HepG2 (cell line): ENCODE measurements around the gene TMEM63B.

ENCODE experiments used
- FOXC1 ChIP-seq: sonication (generic); formaldehyde crosslinking; IDR thresholded peaks from 2 replicates; pipeline ENCODE4 v1.8.0; 2022; ENCODE audit warnings: mild to moderate bottlenecking, missing genetic modification reagents, borderline replicate concordance
- PHF8 ChIP-seq: sonication (generic); formaldehyde crosslinking; IDR thresholded peaks from 2 replicates; pipeline ENCODE4 v1.5.0; 2020; ENCODE audit warnings: missing genetic modification reagents
- POLR2A ChIP-seq, 2 experiments: IDR thresholded peaks; 2 replicates each; pipeline ENCODE4 v1.6.1; 2011; ENCODE audit warnings: low read depth in 2 of 2, low read length in 2 of 2, mild to moderate bottlenecking in 1 of 2, moderate library complexity in 1 of 2; ENCODE audit not compliant: insufficient read depth in 1 of 2
- RBM39 ChIP-seq: fragments of 200-400 bp; formaldehyde crosslinking; IDR thresholded peaks from one replicate; pipeline ENCODE4 v1.6.1; 2018; ENCODE audit warnings: antibody characterized with exemption, mild to moderate bottlenecking, low read depth, low read length; ENCODE audit not compliant: poor library complexity, severe bottlenecking
- TAF1 ChIP-seq: sonication (generic); formaldehyde crosslinking; IDR thresholded peaks from 2 replicates; pipeline ENCODE4 v1.4.0; 2020; ENCODE audit warnings: missing genetic modification reagents
- TCF7 ChIP-seq: sonication (generic); IDR thresholded peaks from 2 replicates; pipeline ENCODE4 v1.6.1; 2016; ENCODE audit warnings: antibody characterized with exemption, low read depth
- ZNF510 ChIP-seq: sonication (generic); formaldehyde crosslinking; IDR thresholded peaks from 2 replicates; pipeline ENCODE4 v1.4.0; 2020; ENCODE audit warnings: low read depth, mild to moderate bottlenecking, missing genetic modification reagents
- TF ChIP-seq, protein P1 (sequence below): sonication (generic); formaldehyde crosslinking; IDR thresholded peaks from 2 replicates; pipeline ENCODE4 v1.5.0; 2020; ENCODE audit warnings: mild to moderate bottlenecking, missing genetic modification reagents, moderate library complexity
- TF ChIP-seq, protein P2 (sequence below): sonication (generic); formaldehyde crosslinking; IDR thresholded peaks from 2 replicates; pipeline ENCODE4 v1.5.0; 2020; ENCODE audit warnings: missing genetic modification reagents
- TF ChIP-seq, protein P3 (sequence below): sonication (generic); formaldehyde crosslinking; IDR thresholded peaks from 2 replicates; pipeline ENCODE4 v1.5.1; 2020; ENCODE audit warnings: mild to moderate bottlenecking, missing genetic modification reagents, moderate library complexity
- TF ChIP-seq, protein P4 (sequence below): sonication (generic); formaldehyde crosslinking; IDR thresholded peaks from 2 replicates; pipeline ENCODE4 v1.8.1; 2022; ENCODE audit warnings: mild to moderate bottlenecking, missing genetic modification reagents
- TF ChIP-seq, protein P5 (sequence below): sonication (generic); formaldehyde crosslinking; conservative IDR thresholded peaks from 2 replicates; pipeline ENCODE4 v1.4.0; 2020; ENCODE audit warnings: missing genetic modification reagents

GRCh38 chr6:44122801-44123200 is 4.6 kb upstream of the TMEM63B start:
- TF ChIP-seq RBM39 = no peak
- TF ChIP-seq FOXC1 = no peak
- TF ChIP-seq, protein P1, sequence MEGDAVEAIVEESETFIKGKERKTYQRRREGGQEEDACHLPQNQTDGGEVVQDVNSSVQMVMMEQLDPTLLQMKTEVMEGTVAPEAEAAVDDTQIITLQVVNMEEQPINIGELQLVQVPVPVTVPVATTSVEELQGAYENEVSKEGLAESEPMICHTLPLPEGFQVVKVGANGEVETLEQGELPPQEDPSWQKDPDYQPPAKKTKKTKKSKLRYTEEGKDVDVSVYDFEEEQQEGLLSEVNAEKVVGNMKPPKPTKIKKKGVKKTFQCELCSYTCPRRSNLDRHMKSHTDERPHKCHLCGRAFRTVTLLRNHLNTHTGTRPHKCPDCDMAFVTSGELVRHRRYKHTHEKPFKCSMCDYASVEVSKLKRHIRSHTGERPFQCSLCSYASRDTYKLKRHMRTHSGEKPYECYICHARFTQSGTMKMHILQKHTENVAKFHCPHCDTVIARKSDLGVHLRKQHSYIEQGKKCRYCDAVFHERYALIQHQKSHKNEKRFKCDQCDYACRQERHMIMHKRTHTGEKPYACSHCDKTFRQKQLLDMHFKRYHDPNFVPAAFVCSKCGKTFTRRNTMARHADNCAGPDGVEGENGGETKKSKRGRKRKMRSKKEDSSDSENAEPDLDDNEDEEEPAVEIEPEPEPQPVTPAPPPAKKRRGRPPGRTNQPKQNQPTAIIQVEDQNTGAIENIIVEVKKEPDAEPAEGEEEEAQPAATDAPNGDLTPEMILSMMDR = no peak
- TF ChIP-seq TAF1 = no peak
- 0 out of 2 replicates have a peak, but pooled peaks have one; percentile 22 for TF ChIP-seq TCF7
- TF ChIP-seq ZNF510 (CRISPR knock-in tag) = no peak
- no peak for TF ChIP-seq PHF8 (CRISPR knock-in tag)
- TF ChIP-seq, protein P2, sequence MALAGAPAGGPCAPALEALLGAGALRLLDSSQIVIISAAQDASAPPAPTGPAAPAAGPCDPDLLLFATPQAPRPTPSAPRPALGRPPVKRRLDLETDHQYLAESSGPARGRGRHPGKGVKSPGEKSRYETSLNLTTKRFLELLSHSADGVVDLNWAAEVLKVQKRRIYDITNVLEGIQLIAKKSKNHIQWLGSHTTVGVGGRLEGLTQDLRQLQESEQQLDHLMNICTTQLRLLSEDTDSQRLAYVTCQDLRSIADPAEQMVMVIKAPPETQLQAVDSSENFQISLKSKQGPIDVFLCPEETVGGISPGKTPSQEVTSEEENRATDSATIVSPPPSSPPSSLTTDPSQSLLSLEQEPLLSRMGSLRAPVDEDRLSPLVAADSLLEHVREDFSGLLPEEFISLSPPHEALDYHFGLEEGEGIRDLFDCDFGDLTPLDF (CRISPR knock-in tag) = no peak
- TF ChIP-seq, protein P3, sequence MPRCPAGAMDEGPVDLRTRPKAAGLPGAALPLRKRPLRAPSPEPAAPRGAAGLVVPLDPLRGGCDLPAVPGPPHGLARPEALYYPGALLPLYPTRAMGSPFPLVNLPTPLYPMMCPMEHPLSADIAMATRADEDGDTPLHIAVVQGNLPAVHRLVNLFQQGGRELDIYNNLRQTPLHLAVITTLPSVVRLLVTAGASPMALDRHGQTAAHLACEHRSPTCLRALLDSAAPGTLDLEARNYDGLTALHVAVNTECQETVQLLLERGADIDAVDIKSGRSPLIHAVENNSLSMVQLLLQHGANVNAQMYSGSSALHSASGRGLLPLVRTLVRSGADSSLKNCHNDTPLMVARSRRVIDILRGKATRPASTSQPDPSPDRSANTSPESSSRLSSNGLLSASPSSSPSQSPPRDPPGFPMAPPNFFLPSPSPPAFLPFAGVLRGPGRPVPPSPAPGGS = no peak
- TF ChIP-seq, protein P4, sequence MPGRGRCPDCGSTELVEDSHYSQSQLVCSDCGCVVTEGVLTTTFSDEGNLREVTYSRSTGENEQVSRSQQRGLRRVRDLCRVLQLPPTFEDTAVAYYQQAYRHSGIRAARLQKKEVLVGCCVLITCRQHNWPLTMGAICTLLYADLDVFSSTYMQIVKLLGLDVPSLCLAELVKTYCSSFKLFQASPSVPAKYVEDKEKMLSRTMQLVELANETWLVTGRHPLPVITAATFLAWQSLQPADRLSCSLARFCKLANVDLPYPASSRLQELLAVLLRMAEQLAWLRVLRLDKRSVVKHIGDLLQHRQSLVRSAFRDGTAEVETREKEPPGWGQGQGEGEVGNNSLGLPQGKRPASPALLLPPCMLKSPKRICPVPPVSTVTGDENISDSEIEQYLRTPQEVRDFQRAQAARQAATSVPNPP (CRISPR knock-in tag) = no peak
- TF ChIP-seq, protein P5, sequence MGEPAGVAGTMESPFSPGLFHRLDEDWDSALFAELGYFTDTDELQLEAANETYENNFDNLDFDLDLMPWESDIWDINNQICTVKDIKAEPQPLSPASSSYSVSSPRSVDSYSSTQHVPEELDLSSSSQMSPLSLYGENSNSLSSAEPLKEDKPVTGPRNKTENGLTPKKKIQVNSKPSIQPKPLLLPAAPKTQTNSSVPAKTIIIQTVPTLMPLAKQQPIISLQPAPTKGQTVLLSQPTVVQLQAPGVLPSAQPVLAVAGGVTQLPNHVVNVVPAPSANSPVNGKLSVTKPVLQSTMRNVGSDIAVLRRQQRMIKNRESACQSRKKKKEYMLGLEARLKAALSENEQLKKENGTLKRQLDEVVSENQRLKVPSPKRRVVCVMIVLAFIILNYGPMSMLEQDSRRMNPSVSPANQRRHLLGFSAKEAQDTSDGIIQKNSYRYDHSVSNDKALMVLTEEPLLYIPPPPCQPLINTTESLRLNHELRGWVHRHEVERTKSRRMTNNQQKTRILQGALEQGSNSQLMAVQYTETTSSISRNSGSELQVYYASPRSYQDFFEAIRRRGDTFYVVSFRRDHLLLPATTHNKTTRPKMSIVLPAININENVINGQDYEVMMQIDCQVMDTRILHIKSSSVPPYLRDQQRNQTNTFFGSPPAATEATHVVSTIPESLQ (CRISPR knock-in tag) = no peak
- TF ChIP-seq POLR2A (IDR thresholded peaks at IDR 0.05; ENCODE audit: insufficient read depth in 1 of 2, low read depth in 2 of 2, low read length in 2 of 2) = no peak
